HG03457 (cell line): ENCODE results near the gene CTRB1.

Experiments
- ATAC-seq: cut with Tn5 transposase; IDR thresholded peaks from one replicate; pipeline ENCODE4 v1.9.1; 2021; ENCODE audit warnings: moderate number of reproducible peaks; ENCODE audit not compliant: unreplicated experiment

The CTRB1 gene

DNA sequence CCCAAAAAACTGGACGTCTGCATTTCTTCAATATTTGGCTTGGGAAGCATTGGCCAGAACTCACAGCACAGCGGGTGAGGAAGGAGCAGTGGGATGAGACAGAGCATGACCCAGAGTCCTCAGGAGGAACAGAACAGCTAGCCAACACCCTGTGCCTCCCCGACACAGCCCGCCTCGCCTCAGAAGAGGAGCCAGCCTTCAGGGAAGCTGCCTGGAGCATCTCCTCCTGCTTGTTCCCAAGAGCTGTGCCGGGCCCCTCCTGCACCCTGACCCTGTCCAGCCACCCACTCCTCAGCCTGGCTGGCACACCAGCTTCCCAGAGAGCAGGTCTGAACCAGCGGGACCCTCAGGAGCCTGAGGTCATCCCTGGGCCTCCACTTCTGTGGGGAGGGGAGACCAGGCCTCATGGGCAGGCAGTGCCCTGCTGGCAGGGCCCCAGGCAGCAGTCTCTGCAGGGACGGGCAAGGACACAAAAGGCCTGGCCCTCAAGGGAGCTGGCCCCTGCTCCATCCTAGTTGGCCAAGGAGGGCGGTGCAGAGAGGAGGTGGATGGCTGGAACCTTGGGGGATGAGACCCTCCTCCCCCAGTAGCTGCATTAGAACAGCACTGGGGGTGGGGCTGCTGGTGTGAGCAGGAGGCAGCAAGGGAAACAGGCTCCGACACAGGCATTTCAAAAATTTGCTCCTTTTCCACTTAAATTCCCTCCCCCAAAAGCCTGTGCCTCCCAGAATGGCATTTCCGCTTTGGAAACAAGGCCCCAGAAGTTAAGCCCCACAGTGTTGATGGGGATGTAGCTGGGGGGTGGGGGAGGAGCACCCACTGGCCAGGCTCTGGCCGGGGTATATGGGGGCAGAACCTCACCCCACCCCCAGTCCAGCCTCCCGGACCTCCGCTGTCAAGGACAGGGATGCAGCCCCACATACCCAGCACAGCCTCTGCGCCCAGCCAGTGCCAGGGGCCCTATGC is 34.4 kb downstream of the CTRB1 start:
- ATAC-seq: no peak

DNA sequence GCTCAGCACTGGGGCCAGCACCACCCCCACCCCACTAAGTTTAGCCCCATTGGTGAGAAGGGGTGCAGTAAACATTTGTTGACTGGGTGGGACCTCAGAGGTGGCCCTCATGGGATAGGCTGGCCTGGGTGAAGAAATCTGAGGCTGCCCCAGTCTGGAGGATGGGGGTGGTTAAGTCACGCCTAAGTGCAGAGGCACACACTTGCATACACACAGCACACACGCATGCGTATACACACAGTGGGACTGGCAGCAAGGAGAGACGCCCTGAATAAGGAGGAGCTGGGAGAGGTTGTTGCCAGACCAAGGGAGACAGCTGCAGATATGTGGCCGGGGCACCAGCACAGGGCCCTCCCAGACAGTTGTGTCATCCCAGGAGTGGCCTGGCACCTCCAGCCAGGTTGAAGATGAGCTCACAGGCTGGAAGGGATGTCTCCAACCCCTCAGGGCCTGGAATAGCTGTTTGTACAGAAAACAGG is 35.6 kb downstream of the CTRB1 start:
- ATAC-seq: no peak

DNA sequence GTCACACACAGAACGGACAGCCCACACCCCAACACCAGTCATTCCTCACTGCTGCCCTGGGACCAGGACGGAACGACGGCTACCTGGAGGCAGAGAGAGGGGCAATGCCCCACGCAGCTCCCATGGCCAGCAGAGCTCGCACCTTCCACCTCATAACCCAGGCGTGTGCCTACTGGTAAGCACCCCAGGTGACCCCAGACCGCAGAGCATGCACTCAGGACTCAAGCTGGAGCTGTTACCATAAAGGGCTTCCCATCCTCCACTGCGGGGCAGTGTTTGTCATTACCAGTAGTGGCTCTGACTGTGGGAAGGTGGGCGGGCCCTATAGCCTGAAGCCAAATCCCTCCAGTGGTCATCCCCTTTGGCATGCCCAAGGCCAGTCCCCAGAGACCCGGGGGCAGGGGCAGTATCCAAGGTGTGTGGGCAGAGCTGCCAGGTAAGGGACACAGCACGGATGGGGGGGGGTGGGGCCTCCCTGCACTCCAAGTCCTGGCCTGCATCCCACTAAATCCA is 37.3 kb downstream of the CTRB1 start:
- ATAC-seq: no peak

DNA sequence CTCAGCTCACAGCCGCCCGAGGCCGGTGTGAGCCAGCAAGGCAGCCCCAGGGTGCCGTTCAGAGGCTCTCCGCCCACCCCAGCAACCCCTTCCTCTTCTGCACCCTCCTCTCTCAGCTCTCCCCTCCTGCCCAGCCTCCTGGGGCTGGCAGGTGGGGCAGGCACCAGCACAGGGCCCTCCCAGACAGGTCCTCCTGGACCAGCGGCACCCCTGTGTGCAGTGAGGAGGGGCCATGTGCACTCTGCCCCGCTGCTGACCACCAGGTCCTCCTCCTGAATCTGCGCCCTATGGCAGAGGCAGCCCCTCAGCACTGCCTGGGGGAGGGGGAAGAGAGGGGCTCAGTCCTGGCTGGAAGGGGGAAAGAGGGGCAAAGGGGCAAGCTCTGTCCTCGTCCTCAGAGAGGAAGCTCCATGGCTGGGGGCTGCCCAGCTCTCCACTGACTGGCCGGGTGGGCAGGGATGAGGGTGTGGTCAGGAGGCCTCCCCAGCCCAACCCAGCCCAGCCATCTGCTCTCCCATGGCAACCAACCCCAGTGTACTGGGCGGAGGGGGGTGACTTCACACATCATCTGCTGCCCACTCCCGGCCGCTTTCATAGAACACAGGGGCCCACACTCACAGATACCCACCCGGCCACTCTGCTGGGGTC is 38.0 kb downstream of the CTRB1 start:
- no peak for ATAC-seq

DNA sequence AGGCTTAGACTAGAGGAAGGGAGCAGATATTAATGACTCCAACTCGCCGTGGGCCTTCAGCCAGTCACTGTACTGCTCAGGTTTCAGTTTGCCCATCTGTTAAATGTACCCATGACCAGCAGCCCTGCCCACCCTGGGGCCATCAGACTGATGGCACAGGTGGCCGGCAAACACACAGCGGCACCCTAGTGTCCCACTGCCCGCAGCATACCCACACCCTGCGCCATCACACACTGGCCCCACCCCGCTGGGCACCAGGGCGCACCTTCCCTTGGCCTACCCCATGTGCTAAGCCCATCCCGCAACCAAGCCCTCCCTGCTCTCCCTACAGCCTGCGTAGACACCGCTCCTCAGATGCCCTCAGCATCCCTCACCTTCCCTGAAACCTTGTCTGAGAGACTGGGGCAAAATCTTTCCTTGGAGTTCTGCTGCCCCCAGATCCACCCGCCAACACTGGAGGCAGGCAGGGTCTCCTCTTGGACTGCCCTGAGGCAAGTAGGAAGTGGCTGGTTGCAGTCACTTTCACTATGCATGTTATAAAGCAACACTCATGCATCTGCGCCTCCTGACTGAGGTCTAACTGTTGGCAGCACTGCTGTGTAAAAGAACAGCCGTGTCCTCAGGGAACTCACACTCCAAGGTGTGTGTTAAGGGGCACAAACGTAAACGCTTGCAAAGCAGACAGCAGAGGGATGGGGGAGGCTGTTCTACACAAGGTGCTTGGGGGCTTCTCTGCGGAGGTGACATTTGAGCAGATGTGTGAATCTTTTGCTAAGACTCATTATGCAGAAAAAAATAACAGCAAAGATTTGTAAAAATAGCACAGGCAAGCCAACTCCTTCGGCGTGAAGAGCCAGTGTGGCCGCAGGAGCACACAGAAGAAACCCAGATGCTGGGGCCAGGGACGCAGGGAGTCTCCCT is 39.4 kb downstream of the CTRB1 start:
- no peak for ATAC-seq

DNA sequence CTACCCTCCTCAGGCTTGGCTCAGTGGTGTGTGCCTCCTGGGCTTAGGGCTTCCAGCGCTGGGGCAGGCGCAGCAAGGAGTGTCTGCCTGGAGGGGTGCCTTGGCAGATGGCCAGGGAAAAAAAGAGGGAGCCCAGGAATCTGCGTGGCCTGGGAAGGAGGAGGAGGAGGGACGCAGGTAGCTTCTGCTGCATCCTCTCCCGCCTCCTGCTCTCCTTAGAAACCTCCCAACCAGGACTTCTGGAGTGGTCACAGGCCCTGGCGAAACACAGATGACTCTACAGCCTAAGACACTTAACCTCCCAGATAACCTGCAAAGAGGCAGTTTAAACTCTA is 40.0 kb downstream of the CTRB1 start:
- ATAC-seq: no peak

DNA sequence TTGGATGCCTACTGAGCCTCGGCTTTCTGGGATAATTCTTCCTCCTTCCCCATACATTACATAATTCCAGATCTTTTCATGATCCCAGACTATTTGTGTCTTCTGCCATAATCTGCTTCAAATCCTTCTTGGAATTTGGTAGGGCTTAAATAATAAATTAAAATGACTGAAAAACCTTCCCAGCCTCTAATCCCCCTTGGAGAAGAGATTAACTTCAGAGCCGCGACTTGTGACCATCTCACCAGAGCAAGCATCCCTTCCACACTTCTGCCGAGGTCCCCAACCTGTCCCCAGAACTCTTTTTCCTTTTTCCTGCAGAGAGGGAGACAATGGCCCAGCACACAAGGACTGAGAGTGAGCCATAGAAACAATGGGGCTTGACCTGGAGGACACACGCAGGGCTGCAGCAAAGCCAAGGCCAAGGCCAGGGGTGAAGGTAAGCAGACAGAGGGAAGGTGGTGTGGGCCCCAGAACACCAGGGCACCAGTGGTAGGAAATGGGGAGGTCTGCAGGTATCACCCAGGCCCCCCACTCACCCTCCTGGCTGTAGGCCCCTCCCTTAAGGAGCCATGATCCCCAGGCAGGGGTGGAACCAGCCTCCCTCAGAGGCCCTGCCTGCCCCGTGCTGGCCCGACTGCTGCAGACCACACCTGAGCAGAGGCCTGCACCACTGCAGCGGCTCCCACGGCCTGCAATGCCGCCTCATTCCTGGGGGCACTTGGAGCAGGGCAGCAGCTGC is 42.2 kb downstream of the CTRB1 start:
- ATAC-seq: no peak

DNA sequence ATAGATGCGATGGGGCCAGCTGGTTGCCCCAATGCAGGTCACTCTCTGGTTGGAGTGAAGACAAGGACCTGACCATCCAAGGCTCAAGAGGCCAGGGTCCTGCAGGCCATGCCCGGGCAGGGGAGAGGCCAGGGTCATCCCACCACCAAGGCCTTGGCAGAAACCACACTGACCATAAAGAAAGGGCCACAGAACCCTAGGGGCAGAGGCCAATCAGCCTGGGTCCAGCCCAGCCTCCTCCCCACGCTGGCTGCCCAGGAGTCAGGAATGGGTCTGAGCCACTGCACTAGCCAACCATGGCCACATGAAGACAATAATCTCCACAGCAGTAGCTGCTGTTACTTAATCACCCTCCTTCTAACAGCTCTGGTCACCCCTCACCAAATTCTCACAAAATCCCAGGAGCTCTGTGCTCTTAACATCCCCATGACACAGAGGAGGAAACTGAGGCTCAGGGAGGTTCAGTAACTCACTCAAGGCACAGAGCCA is 42.8 kb downstream of the CTRB1 start:
- ATAC-seq: no peak

- ATAC-seq: no peak
These were observed 43.5 kb downstream of the CTRB1 start for GRCh38 chr16:75262104-75262799.

DNA sequence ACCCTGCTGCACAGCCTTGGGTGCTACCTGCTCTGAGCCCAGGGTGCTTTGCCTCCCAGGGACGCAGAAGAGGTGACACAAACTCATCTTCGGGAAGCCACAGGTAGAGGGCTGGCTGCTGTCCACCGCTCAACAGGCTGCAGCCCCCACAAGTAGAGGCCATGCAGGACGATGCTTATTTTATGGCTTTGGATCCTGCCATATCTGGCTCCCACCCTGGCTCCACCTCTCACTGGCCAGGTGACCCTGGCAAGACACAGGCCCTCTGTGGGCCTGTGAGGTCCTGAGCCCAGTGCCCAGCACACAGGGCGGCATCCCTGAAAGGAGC is 44.0 kb downstream of the CTRB1 start:
- ATAC-seq: no peak

DNA sequence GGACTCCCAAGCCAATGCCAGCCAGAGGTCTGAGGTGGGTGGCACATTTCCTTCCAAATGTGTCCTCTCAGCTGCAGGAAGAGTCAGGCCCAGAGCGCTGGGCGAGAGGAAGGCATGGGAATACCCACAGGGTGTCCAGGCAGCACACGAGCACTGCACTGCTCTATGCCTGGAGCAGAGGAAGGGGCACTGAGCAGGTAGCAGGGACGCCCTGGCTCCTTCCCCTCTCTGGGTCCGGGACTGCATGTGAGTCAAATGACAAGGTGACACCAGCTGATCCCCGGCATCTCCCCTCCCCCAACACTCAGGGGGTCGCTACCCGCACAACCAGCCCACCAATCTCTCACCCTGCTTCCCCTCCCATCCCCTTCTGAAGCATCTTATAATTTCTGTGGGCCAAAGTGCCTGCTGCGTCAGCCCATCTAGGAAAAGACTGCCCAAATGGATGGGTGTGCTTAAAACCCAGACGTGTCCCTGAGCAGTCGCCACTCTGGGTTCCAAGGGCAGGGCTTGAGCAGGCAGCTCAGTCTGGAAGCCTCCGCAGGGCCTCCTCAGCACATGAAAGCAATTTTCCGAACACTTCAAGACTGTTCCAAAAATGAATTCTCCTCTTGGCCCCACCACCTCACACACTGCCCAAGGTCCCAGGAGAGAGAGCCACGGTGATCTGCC is 44.6 kb downstream of the CTRB1 start:
- no peak for ATAC-seq

GRCh38 chr16:75263963-75264445 is 45.2 kb downstream of the CTRB1 start:
- ATAC-seq: no peak

DNA sequence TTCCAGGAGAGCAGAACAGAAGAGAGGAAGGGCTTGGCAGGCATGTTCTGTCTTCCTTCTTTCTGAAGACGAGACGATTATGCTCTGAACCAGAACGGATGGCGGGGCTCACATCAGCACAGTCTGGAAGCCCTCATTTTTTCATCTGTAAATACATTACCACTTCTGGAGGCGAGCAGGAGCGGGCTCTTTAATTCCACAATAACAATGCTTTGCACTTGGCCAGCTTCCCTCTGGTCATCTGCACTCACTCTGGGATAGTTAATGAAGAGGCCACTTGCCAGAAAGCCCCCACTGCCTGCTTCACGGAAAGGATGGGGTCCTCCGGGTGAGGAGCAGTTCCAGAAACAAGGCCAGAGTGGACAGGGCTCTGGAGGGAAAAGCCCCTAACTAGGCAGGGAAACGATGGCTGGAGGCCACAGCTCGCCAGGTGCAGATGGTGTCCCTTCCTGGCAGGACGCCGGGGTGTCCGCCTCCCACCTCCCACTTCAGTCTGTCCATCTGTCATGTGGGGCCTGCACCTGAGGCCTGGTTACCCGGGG is 45.7 kb downstream of the CTRB1 start:
- no peak for ATAC-seq

- ATAC-seq: peak; percentile 14
These were observed 46.5 kb downstream of the CTRB1 start for GRCh38 chr16:75264999-75265910.

- peak; percentile 55 for ATAC-seq
These were observed 47.3 kb downstream of the CTRB1 start for GRCh38 chr16:75265911-75266701.

GRCh38 chr16:75266738-75267630 is 48.2 kb downstream of the CTRB1 start:
- ATAC-seq: no peak
